Measurements from ENCODE around the gene BSPRY.

- no peak for TF ChIP-seq OVOL2 (CRISPR knock-in tag; IDR thresholded peaks at IDR 0.05; ENCODE audit: borderline replicate concordance)
- no peak for TF ChIP-seq ZNF138 (CRISPR knock-in tag; conservative IDR thresholded peaks at IDR 0.05)
- no peak for TF ChIP-seq CTCF (IDR thresholded peaks at IDR 0.05)
- TF ChIP-seq FOXK1 (CRISPR knock-in tag; IDR thresholded peaks at IDR 0.05), result no peak
Observed at GRCh38 chr9:113399646-113400200, 50.4 kb downstream of the BSPRY start.

Measured in WTC11 (cell line).